GOT3 (cell line): ENCODE data around the gene PLEKHG2.

Experiments used
- DNase-seq: peaks from one replicate; lab custom pipeline; 2025; ENCODE audit warnings: mixed read lengths; lab: John Stamatoyannopoulos, UW

The PLEKHG2 gene

GRCh38 chr19:39384839-39385568 is 27.5 kb upstream of the PLEKHG2 start:
- no peak for DNase-seq

GRCh38 chr19:39385629-39386411 is 26.6 kb upstream of the PLEKHG2 start:
- no peak for DNase-seq

- no peak for DNase-seq
Observed at GRCh38 chr19:39386557-39386956, 25.9 kb upstream of the PLEKHG2 start.

- DNase-seq, result no peak
Observed at GRCh38 chr19:39388657-39389056, 23.8 kb upstream of the PLEKHG2 start.

- DNase-seq, result no peak
Observed at GRCh38 chr19:39389631-39390414, 22.6 kb upstream of the PLEKHG2 start.

- no peak for DNase-seq
Observed at GRCh38 chr19:39390451-39390750, 22.1 kb upstream of the PLEKHG2 start.

- peak; percentile 92 for DNase-seq
Observed at GRCh38 chr19:39390751-39391437, 21.6 kb upstream of the PLEKHG2 start, which contains the start of the genes MED29 and PAF1. Gene MED29, plus strand, starts transcription at chr19:39391378. Its CDS starts 45 bp downstream, at chr19:39391423. Gene PAF1, minus strand, starts transcription at chr19:39391106. Its CDS starts 242 bp downstream, at chr19:39390864.

- DNase-seq, result peak; percentile 66
Observed at GRCh38 chr19:39397360-39398296, 14.8 kb upstream of the PLEKHG2 start.

GRCh38 chr19:39398297-39398864 is 14.1 kb upstream of the PLEKHG2 start:
- DNase-seq, result no peak

GRCh38 chr19:39399668-39400050 is 12.8 kb upstream of the PLEKHG2 start:
- no peak for DNase-seq

GRCh38 chr19:39400061-39400460 is 12.4 kb upstream of the PLEKHG2 start:
- DNase-seq, result no peak

GRCh38 chr19:39401070-39401548 is 11.4 kb upstream of the PLEKHG2 start:
- no peak for DNase-seq

GRCh38 chr19:39401549-39402345 is 10.7 kb upstream of the PLEKHG2 start:
- no peak for DNase-seq

GRCh38 chr19:39402346-39403300 is 9.8 kb upstream of the PLEKHG2 start:
- DNase-seq, result peak; percentile 38

- DNase-seq, result peak; percentile 92
Observed at GRCh38 chr19:39403331-39404312, 8.8 kb upstream of the PLEKHG2 start.

GRCh38 chr19:39405261-39405957 is 7.1 kb upstream of the PLEKHG2 start:
- DNase-seq, result no peak
